Measurements from ENCODE around the gene NPM1. TPM values are rescaled to one million over a fixed set of nuclear protein-coding genes. Genes with fewer than 3 reads are reported as not detected.

NPM1 gene
- total RNA-seq, 4 donors from 2014 or later: 388 to 648 (median 553) TPM

- Histone ChIP-seq H3K27ac (replicated peaks in 1 of 4) (no peak overlapping the region), H3K4me3 (no peak overlapping the region), H3K4me1 (no peaks in the 10 kb centered on the region), H3K36me3 (peaks cover 0 to 3% (median 0%) of the 10 kb centered on the region in 4 donors), H3K9me3 (no peaks in the 10 kb centered on the region), H3K27me3 (peaks cover 0 to 6% (median 0%) of the 10 kb centered on the region in 4 donors)
- intact Hi-C loops (cut with DNase I): no loop called here
- 95% methylated on average over 25 of the region's 25 CpGs for WGBS
- TF ChIP-seq EP300 (IDR thresholded peaks at IDR 0.05) (no peak), POLR2A (IDR thresholded peaks at IDR 0.05; ENCODE audit: low read depth) (no peak), POLR2AphosphoS5 (IDR thresholded peaks at IDR 0.05) (no peak)
- TF ChIP-seq, protein P1, sequence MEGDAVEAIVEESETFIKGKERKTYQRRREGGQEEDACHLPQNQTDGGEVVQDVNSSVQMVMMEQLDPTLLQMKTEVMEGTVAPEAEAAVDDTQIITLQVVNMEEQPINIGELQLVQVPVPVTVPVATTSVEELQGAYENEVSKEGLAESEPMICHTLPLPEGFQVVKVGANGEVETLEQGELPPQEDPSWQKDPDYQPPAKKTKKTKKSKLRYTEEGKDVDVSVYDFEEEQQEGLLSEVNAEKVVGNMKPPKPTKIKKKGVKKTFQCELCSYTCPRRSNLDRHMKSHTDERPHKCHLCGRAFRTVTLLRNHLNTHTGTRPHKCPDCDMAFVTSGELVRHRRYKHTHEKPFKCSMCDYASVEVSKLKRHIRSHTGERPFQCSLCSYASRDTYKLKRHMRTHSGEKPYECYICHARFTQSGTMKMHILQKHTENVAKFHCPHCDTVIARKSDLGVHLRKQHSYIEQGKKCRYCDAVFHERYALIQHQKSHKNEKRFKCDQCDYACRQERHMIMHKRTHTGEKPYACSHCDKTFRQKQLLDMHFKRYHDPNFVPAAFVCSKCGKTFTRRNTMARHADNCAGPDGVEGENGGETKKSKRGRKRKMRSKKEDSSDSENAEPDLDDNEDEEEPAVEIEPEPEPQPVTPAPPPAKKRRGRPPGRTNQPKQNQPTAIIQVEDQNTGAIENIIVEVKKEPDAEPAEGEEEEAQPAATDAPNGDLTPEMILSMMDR (IDR thresholded peaks at IDR 0.05): no peak
- DNase-seq (ENCODE audit: extremely low spot score): no peak
These were observed 69.7 kb downstream of the NPM1 start for GRCh38 chr5:171457208-171457981.

GRCh38 chr5:171459839-171460238 lies 72.2 kb downstream of the NPM1 start:
- WGBS: 86% methylated on average over 6 of the region's 6 CpGs
- Histone ChIP-seq H3K4me3 (no peak overlapping the region), H3K9me3 (no peaks in the 10 kb centered on the region), H3K4me1 (no peaks in the 10 kb centered on the region), H3K27ac (replicated peaks in 1 of 4) (no peak overlapping the region), H3K27me3 (peaks cover 0 to 4% (median 0%) of the 10 kb centered on the region in 4 donors), H3K36me3 (peaks cover 0 to 3% (median 0%) of the 10 kb centered on the region in 4 donors)
- TF ChIP-seq POLR2A (IDR thresholded peaks at IDR 0.05; ENCODE audit: low read depth) (no peak), EP300 (IDR thresholded peaks at IDR 0.05) (no peak), POLR2AphosphoS5 (IDR thresholded peaks at IDR 0.05) (no peak)
- TF ChIP-seq, protein P1 (IDR thresholded peaks at IDR 0.05): no peak
- intact Hi-C loops (cut with DNase I): no loop called here
- no peak for DNase-seq (ENCODE audit: extremely low spot score)

Small RNA genes within 50 kb of the gene (small RNA-seq; reads per million reads assigned to genes)
- 0 reads per million in 3 donors for gene AC091980.1
- 1.4 to 3.0 (median 1.4) reads per million in 3 donors for gene MIR3912
- 0 reads per million in 3 donors for gene RN7SL339P
- gene SNORA70J: 0 reads per million in 3 donors

Other genes starting within 250 kb of the NPM1 start
- not detected for gene TLX3, start 78.6 kb upstream of the NPM1 start, total RNA-seq
- gene FGF18, start 31.8 kb downstream of the NPM1 start, total RNA-seq: under 1 TPM in 3 of 4 donors, not detected in 1; 0.66 to 0.91 (median 0.86) TPM